HepG2 (cell line): ENCODE measurements around the gene GADD45B. TPM values are rescaled to one million over a fixed set of nuclear protein-coding genes. Genes with fewer than 3 reads are reported as not detected.
"Not testable (repeated sequence)": the region's sequence is repeated elsewhere in the genome, so short reads cannot be mapped to it uniquely, and the experiment has no call there.

ENCODE experiments used
- ATAC-seq: fragments of 200-7000 bp; cut with Tn5 transposase; 3 replicates; pipeline ENCODE4 v1.9.1; 2020; ENCODE audit warnings: mild to moderate bottlenecking, moderate library complexity
- BruUV-seq: library from RNA; stranded (reverse); fragments of 400-500 nt; replicated peaks from 2 replicates; lab custom pipeline; 2021; lab: Mats Ljungman, UMichigan
- CTCF ChIA-PET: fragments of 300-600 bp; formaldehyde crosslinking; extraction: SDS; loops from one replicate; lab custom pipeline; 2021; ENCODE audit warnings: low total read pairs, inconsistent platforms, low intra/inter-chr PET ratio; lab: Yijun Ruan, JAX
- POLR2A ChIA-PET: fragments of 350-600 bp; sonication (Branson Sonifier 250); formaldehyde crosslinking; loops from one replicate; lab custom pipeline; 2020; ENCODE audit warnings: antibody characterized with exemption, inconsistent platforms; lab: Yijun Ruan, JAX
- DNase-seq: peaks from one replicate; pipeline ENCODE4 v3.0.0-alpha.2; 2015; ENCODE audit warnings: low spot score
- FAIRE-seq: peaks from 3 replicates; lab custom pipeline; 2011; peaks lifted over from hg19 to GRCh38; lab: Jason Lieb, UNC
- H2AFZ ChIP-seq: one replicate; pipeline ENCODE4 v1.6.1; 2011; ENCODE audit warnings: low read length, inconsistent platforms
- H3K27ac ChIP-seq: fragments of 300-600 bp; 3 replicates; pipeline ENCODE4 v1.8.0; 2011; ENCODE audit warnings: mixed run types, mild to moderate bottlenecking, mixed read lengths, low read length, inconsistent platforms; ENCODE audit not compliant: insufficient read depth; ENCODE audit errors: extremely low read length
- H3K27me3 ChIP-seq, 2 experiments: fragments of 200-600 bp in 1 of 2; 2 replicates in 1 of 2; 3 replicates in 1 of 2; pipeline versions ENCODE4 v1.6.0 to v1.8.0; 2011; ENCODE audit warnings: low read length in 2 of 2, mild to moderate bottlenecking in 2 of 2, moderate library complexity in 2 of 2, inconsistent platforms in 1 of 2; ENCODE audit not compliant: insufficient read depth in 2 of 2, control insufficient read depth in 1 of 2
- H3K36me3 ChIP-seq, 2 experiments: fragments of 200-600 bp in 1 of 2; replicated peaks in 1 of 2; 2 replicates in 1 of 2; 3 replicates in 1 of 2; pipeline versions ENCODE4 v1.5.1 to v1.8.0; 2011; ENCODE audit warnings: low read length in 2 of 2, inconsistent platforms in 1 of 2; ENCODE audit not compliant: insufficient read depth in 2 of 2, control insufficient read depth in 1 of 2
- H3K4me1 ChIP-seq: 2 replicates; pipeline ENCODE4 v1.5.1; 2012; ENCODE audit warnings: low read length, inconsistent platforms; ENCODE audit not compliant: insufficient read depth
- H3K4me2 ChIP-seq: 2 replicates; pipeline ENCODE4 v1.6.0; 2011; ENCODE audit warnings: low read depth, low read length, inconsistent platforms
- H3K4me3 ChIP-seq, 3 experiments: fragments of 200-600 bp in 1 of 3; sonication (generic), shearing (Covaris generic) in 1 of 3; replicated peaks in 1 of 3; 2 replicates each; pipeline ENCODE4 v1.5.1; 2011 to 2016; ENCODE audit warnings: low read length in 3 of 3, inconsistent platforms in 2 of 3, low read depth in 2 of 3, mild to moderate bottlenecking in 2 of 3, control low read depth in 1 of 3, mixed read lengths in 1 of 3; ENCODE audit not compliant: insufficient read depth in 1 of 3
- H3K79me2 ChIP-seq: one replicate; pipeline ENCODE4 v1.6.1; 2011; ENCODE audit warnings: low read length, inconsistent platforms; ENCODE audit not compliant: insufficient read depth
- H3K9ac ChIP-seq: 2 replicates; pipeline ENCODE4 v1.6.0; 2011; ENCODE audit warnings: mild to moderate bottlenecking, low read depth, low read length, inconsistent platforms; ENCODE audit not compliant: insufficient read depth
- H3K9me3 ChIP-seq: 2 replicates; pipeline ENCODE4 v1.5.1; 2012; ENCODE audit warnings: mild to moderate bottlenecking, low read length
- H4K20me1 ChIP-seq: 2 replicates; pipeline ENCODE4 v1.6.0; 2011; ENCODE audit warnings: inconsistent platforms, mild to moderate bottlenecking, low read length, moderate library complexity; ENCODE audit not compliant: insufficient read depth
- FOSL2 ChIP-seq: sonication (generic); formaldehyde crosslinking; IDR thresholded peaks from 2 replicates; pipeline ENCODE4 v1.4.0; 2020; ENCODE audit warnings: missing genetic modification reagents
- HNRNPL ChIP-seq: fragments of 200-400 bp; formaldehyde crosslinking; IDR thresholded peaks from 2 replicates; pipeline ENCODE4 v1.6.1; 2017; ENCODE audit warnings: mild to moderate bottlenecking, low read depth, low read length
- PATZ1 ChIP-seq: sonication (generic); formaldehyde crosslinking; IDR thresholded peaks from 2 replicates; pipeline ENCODE4 v1.4.0; 2020; ENCODE audit warnings: missing genetic modification reagents
- TCF7 ChIP-seq: sonication (generic); IDR thresholded peaks from 2 replicates; pipeline ENCODE4 v1.6.1; 2016; ENCODE audit warnings: antibody characterized with exemption, low read depth
- ZNF567 ChIP-seq: sonication (generic); formaldehyde crosslinking; IDR thresholded peaks from 2 replicates; pipeline ENCODE4 v1.8.1; 2023; ENCODE audit warnings: mild to moderate bottlenecking, missing genetic modification reagents, borderline replicate concordance
- ZNF776 ChIP-seq: sonication (generic); formaldehyde crosslinking; IDR thresholded peaks from 2 replicates; pipeline ENCODE4 v1.4.0; 2020; ENCODE audit warnings: mild to moderate bottlenecking, missing genetic modification reagents
- WGBS: methylation state at CpG from one replicate; pipeline ENCODE4 v1.1.6; 2017; ENCODE audit warnings: low lambda C conversion rate; 5-methylcytosine and 5-hydroxymethylcytosine counted together
- in situ Hi-C: cut with HindIII; loops from 2 replicates; pipeline ENCODE4 v1.10.0; 2017; ENCODE audit warnings: low pct_unique_long_range_greater_than_20kb; ENCODE audit not compliant: extremely low pct_ligation_motif_present
- intact Hi-C: fragments of 100-400 bp; cut with micrococcal nuclease; formaldehyde crosslinking; loops from one replicate; pipeline ENCODE4 v1.10.0; 2022; ENCODE audit not compliant: unreplicated experiment
- polyA plus RNA-seq, 8 experiments: library from polyadenylated mRNA; depleted of rRNA in 3 of 8; stranded (reverse) in 7 of 8; unstranded in 1 of 8; fragments of >200 nt; fragmentation: Illumina TruSeq in 4 of 8; extraction: Trizol in 4 of 8; gene quantifications; 2 replicates each; pipeline versions ENCODE4 v1.2.1 to v1.2.3, GENCODE V29; 2011 to 2016; ENCODE audit warnings: low read depth in 4 of 8, missing spikeins in 1 of 8, mixed read lengths in 1 of 8; ENCODE audit not compliant: insufficient read depth in 1 of 8
- total RNA-seq, 5 experiments: library from RNA; depleted of rRNA; stranded (reverse); fragments of >200 nt; fragmentation: Illumina TruSeq; extraction: Trizol; gene quantifications; 2 replicates each; pipeline ENCODE4 v1.2.3, GENCODE V29; 2016; ENCODE audit warnings: low read depth in 1 of 5

GADD45B gene
- total and polyA plus RNA-seq, 2 of the 13 experiments (the other 11 are each of a cell fraction or from before 2014, with no cell fraction given), result 4.6 to 34.1 TPM

GRCh38 chr19:2517881-2518601, 42.1 kb downstream of the GADD45B start:
- no peak overlapping the region for H3K27ac ChIP-seq
- FAIRE-seq, result no peak
- intact Hi-C loops, result no loop called here
- no TSS peak for BruUV-seq
- peak overlapping the region in 1 of 3 experiments; percentile 16; a peak in 1 of 6 replicates for H3K4me3 ChIP-seq
- 50% methylated on average over 9 of the region's 35 CpGs for WGBS
- ChIA-PET POLR2A (interaction anchor here (2.5 kb wide), 1 partner anchor 42 kb away, joined by 12 read pairs; the partner anchor contains the start of gene GADD45B), CTCF (no interaction called here)
- H3K4me2 ChIP-seq, result peak overlapping the region; percentile 20; the same call in 1 of the 2 replicates
- H4K20me1 ChIP-seq, result no peaks in the 10 kb centered on the region
- TF ChIP-seq TCF7 (peak; percentile 53; the same call in 1 of the 2 replicates), HNRNPL (peak; percentile 95), ZNF567 (CRISPR knock-in tag) (no peak), ZNF776 (CRISPR knock-in tag) (no peak), FOSL2 (CRISPR knock-in tag) (peak; percentile 85), PATZ1 (CRISPR knock-in tag) (peak; percentile 75)
- TF ChIP-seq, all 625 proteins: peak for 4
- no peaks in the 10 kb centered on the region for H3K9me3 ChIP-seq
- H3K36me3 ChIP-seq, result no peaks in the 10 kb centered on the region
- DNase-seq, result no peak
- no peak overlapping the region for H2AFZ ChIP-seq
- in situ Hi-C loops, result no loop called here
- H3K4me1 ChIP-seq, result peaks cover 48% of the 10 kb centered on the region
- H3K27me3 ChIP-seq, result no peaks in the 10 kb centered on the region
- ATAC-seq, result no peak
- H3K9ac ChIP-seq, result peak overlapping the region; percentile 23; the same call in 1 of the 2 replicates
- H3K79me2 ChIP-seq, result no peaks in the 10 kb centered on the region

GRCh38 chr19:2518856-2519255, 42.9 kb downstream of the GADD45B start:
- BruUV-seq, H3K9ac ChIP-seq, H3K4me2 ChIP-seq, intact Hi-C loops, H2AFZ ChIP-seq, H3K36me3 ChIP-seq, CTCF ChIA-PET, FAIRE-seq, H3K4me3 ChIP-seq, ATAC-seq, H4K20me1 ChIP-seq, H3K27me3 ChIP-seq, H3K79me2 ChIP-seq, H3K9me3 ChIP-seq, in situ Hi-C loops, DNase-seq, H3K27ac ChIP-seq: not testable (repeated sequence)
- 79% methylated on average over 11 of the region's 11 CpGs for WGBS
- H3K4me1 ChIP-seq, result peaks cover 56% of the 10 kb centered on the region
- POLR2A ChIA-PET, result interaction anchor here (3.1 kb wide), 1 partner anchor 42 kb away, joined by 19 read pairs; the partner anchor contains the start of gene GADD45B
